Measurements from ENCODE around the gene LNP1.
"Not testable (repeated sequence)": the region's sequence is repeated elsewhere in the genome, so short reads cannot be mapped to it uniquely, and the experiment has no call there.

GRCh38 chr3:100477851-100478360 is 76.6 kb downstream of the LNP1 start:
- TF ChIP-seq CTCF, POLR2A (IDR thresholded peaks at IDR 0.05): not testable (repeated sequence)

Measured in thyroid gland (tissue), 4 donors.